H1 (cell line): ENCODE data around the gene SHC1. TPM values are rescaled to one million over a fixed set of nuclear protein-coding genes. Genes with fewer than 3 reads are reported as not detected.

Experiments
- BCL11A ChIP-seq, 2 experiments: IDR thresholded peaks; one replicate each; pipeline ENCODE4 v1.6.1; 2011; ENCODE audit warnings: low read depth in 2 of 2, low read length in 2 of 2, mild to moderate bottlenecking in 2 of 2
- CHD7 ChIP-seq: fragments of 300-600 bp; sonication (generic); IDR thresholded peaks from 2 replicates; pipeline ENCODE4 v1.7.1; 2012; ENCODE audit warnings: low read length, moderate library complexity, mild to moderate bottlenecking, inconsistent platforms; ENCODE audit not compliant: insufficient replicate concordance
- FOSL1 ChIP-seq: IDR thresholded peaks from 2 replicates; pipeline ENCODE4 v1.6.1; 2011; ENCODE audit warnings: mild to moderate bottlenecking, low read depth, low read length, moderate library complexity; ENCODE audit not compliant: insufficient read depth
- JUND ChIP-seq: IDR thresholded peaks from 2 replicates; pipeline ENCODE4 v1.6.1; 2011; ENCODE audit warnings: mild to moderate bottlenecking, improper control_type of control experiment, low read length
- KDM4A ChIP-seq: IDR thresholded peaks from one replicate; pipeline ENCODE4 v1.7.1; 2012; ENCODE audit warnings: low read depth, mild to moderate bottlenecking, moderate library complexity, low read length, inconsistent platforms; ENCODE audit not compliant: severe bottlenecking
- POLR2AphosphoS5 ChIP-seq: IDR thresholded peaks from 2 replicates; pipeline ENCODE4 v1.6.1; 2011; ENCODE audit warnings: low read depth, low read length
- RBBP5 ChIP-seq: IDR thresholded peaks from 2 replicates; pipeline ENCODE4 v1.7.1; 2012; ENCODE audit warnings: low read depth, mild to moderate bottlenecking, inconsistent platforms, low read length, moderate library complexity, borderline replicate concordance
- TEAD4 ChIP-seq: IDR thresholded peaks from 2 replicates; pipeline ENCODE4 v1.6.1; 2012; ENCODE audit warnings: low read depth, low read length, inconsistent platforms, mixed read lengths
- YY1 ChIP-seq: IDR thresholded peaks from 2 replicates; pipeline ENCODE4 v1.6.1; 2011; ENCODE audit warnings: low read depth, mild to moderate bottlenecking, low read length
- polyA plus RNA-seq, 7 experiments: library from polyadenylated mRNA; depleted of rRNA in 3 of 7; stranded (reverse) in 5 of 7; unstranded in 2 of 7; fragments of >200 nt in 5 of 7; fragments of 200-250 nt in 2 of 7; gene quantifications; 1 replicate in 5 of 7; 2 replicates in 1 of 7; 4 replicates in 1 of 7; pipeline versions ENCODE4 v1.2.1 to v1.2.3, GENCODE V29; 2011 to 2013; ENCODE audit warnings: missing spikeins in 2 of 7, mixed read lengths in 2 of 7
- total RNA-seq: library from RNA; stranded (reverse); fragmentation: NEBNext Ultra II Directional; extraction: Animal tissue kit (Norgen Biotek cat#: 25700); gene quantifications from 2 replicates; pipeline ENCODE4 v1.2.1, GENCODE V29; 2021

SHC1 gene
- total and polyA plus RNA-seq, 2 of the 8 experiments (the other 6 are each of a cell fraction or from before 2014, with no cell fraction given) = 177 to 212 TPM

- TF ChIP-seq CHD7 (no peak), JUND (peak; percentile 68; the same call in 1 of the 2 replicates), FOSL1 (0 out of 2 replicates have a peak, but pooled peaks have one; percentile 12), RBBP5 (no peak; the same call in 1 of the 2 replicates), KDM4A (peak; percentile 74), YY1 (peak; percentile 61; the same call in 1 of the 2 replicates), BCL11A (IDR thresholded peaks at IDR 0.05; ENCODE audit: low read depth in 2 of 2, low read length in 2 of 2) (no peak), TEAD4 (peak; percentile 29; the same call in 1 of the 2 replicates), POLR2AphosphoS5 (peak; percentile 55; the same call in 1 of the 2 replicates)
Measured at GRCh38 chr1:155017041-155017945, 46.7 kb upstream of the SHC1 start (continued).
